EL (cell line): Measurements from ENCODE around the gene ELF5.

Experiments
- DNase-seq: peaks from one replicate; pipeline ENCODE4 v3.0.0-alpha.2; 2016

ELF5 gene

DNA sequence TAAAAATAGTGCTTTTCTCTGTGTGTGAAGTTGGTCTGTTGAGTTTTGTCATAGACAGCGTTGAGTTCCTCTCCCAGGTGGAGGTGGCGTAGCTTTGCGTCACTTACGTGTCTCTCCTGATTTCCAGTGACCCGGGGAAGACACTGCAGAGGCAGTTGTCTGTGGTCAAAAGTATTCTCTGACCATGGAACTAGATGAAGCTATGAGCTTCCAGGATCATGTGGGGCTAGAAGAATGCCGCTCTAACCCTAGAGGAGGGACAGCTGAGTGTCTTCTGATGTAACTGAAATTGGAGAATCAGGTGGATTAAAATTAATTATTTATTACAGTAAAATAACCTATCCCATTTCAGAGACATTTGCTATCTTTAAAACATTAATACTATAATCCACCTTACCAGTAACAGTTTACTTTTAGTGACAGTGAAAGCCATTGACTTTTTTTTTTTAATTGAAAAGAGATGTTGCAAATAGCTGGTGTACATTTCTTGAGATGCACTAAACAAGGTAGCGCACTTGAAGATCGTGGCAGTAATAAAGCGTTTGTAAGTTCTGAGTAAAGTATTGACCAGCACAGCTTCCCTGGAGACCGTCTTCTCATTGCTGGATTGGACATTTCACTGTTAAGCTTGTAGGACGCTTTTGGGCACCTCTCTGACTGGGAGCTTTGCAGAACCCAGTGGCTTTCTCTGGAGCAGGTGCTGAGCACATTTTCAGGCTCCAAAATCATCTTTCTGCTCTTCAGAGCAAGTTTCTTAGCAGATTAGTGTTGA is 65.2 kb downstream of the ELF5 start:
- DNase-seq: no peak

DNA sequence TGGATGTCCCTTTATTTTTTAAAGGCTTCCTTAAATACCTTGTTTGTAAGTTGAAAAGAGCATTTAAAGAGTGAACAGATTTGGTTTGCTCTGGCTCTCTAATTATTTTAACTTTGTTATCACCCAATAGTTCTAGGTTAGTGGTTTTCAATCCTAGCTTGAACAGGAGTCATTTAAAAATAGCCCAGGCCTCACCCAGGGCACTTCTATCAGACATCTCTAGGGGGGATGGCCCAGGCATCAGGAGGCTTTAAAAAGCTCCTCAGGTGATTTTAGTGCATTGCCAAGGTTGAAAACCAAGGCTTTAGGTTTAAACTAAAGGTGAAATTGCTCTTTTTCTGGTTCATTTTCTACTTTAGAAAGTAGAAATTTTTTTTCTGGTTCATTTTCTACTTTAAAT is 66.5 kb downstream of the ELF5 start:
- no peak for DNase-seq

DNA sequence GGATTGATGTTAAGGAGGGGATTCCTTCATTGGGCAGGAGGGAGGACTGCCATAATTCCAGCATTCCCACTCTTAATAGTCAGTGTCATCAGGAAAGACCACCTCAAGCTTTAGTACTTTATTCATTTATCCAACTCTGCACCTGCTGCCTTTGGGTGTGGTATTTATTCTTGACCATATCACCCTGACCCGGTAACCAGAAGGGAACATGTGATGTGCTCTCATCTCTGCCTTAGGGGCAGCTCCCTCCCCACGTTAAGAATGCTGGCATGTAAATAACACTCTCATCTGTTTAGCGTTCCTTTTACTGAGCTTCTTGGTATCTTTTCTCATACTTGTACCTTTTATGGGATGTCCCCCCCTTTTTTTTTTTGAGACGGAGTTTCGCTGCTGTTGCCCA is 67.2 kb downstream of the ELF5 start:
- DNase-seq: no peak

DNA sequence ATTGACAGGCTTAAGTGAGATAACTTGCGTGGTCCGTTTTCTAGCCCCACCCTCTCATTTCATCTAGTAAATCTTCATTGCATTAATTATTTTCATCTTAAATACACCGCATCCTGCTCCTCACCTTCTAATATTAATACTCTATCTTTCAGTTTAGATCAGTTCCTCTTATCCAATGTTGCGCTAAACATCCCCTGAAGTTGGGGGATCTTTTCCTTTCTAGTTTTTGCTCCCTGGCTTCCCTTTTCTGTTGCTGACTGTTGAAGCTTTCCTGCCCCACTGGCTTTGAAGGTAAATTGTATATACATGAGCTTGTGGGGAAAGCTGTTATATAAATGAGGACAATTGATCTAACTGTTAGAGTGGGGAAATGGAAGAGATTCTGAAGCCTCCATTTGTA is 67.6 kb downstream of the ELF5 start:
- no peak for DNase-seq

DNA sequence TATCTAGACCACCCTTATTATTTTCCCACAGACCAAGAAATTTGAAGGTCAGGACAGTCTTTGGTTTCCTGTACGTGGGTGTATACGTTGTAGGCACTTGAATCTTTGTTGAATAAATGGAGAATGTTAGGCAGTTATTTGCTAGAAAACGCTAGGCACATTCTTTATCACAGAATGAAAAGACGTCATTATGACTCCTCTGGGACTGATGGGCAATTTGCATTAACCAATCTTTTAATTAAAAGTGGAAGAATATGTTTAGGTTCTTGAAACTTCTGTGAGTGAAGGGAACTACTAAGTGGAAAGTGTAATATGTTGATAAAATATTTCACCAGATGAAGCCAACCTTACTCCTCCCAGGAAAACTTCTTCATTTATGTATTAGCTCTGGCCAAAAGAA is 69.2 kb downstream of the ELF5 start:
- no peak for DNase-seq

DNA sequence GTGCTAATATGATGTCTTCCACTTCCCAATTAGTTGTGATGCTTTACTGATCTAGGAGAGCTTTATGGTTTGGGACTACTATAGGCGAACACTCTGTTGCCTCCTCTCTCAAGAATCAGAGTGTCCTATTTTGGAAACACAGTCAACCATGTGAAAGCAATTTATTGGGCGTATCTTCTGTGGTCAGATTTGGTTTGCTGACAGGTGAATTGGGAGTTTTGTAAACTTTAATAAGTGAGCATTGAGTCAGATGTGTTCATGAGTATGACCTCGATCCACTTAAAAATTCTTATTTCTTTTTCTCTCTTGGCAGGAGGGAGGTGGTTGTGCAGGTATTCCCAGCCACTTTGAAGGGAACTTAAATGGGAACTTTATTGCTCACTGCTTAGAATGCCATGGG is 70.5 kb downstream of the ELF5 start:
- DNase-seq: no peak

DNA sequence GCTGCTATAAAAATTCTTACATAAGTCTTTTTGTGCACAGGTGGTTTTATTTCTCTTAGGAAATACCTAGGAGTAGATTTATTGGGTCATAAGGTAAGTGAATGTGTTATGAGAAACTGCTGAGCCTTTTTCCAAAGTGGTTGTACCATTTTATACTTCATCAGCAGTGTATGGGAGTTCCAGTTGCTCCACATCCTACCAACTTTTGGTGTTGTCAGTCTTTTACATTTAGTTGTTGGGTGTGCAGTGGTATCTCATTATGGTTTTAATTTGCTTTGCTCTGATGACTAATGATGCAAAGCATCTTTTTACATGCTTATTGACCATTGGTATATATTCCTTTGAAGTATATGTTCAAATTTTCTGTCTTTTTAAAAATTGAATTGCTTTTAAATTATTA is 71.8 kb downstream of the ELF5 start:
- DNase-seq: no peak

DNA sequence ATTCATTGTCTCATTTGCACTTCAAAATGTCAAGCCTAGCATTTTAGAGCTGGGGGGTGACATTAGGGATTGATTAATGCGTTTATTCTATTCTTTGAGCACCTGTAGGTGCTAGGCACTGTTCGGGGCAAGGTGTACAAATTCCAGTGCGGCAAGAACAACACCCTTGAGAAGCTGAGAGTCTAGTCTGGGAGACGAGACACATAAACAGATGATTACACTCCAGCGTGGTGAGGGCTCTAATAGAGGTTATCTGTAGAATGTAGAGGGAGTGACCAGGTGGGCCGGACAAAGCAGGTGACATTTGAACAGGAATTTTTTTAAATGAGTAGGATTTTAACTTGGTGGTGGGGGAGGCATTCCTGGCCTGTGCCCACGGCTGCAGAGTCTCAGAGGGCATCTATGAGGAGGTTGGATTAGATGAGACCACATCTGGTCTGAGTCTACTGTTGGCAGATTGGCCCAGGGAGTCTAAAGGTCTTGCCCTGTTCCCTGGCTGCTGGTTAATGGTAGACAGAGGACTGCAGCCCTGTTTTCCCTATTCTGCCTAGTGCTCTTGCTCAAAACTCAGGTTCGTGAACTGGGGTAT is 73.9 kb downstream of the ELF5 start:
- no peak for DNase-seq

DNA sequence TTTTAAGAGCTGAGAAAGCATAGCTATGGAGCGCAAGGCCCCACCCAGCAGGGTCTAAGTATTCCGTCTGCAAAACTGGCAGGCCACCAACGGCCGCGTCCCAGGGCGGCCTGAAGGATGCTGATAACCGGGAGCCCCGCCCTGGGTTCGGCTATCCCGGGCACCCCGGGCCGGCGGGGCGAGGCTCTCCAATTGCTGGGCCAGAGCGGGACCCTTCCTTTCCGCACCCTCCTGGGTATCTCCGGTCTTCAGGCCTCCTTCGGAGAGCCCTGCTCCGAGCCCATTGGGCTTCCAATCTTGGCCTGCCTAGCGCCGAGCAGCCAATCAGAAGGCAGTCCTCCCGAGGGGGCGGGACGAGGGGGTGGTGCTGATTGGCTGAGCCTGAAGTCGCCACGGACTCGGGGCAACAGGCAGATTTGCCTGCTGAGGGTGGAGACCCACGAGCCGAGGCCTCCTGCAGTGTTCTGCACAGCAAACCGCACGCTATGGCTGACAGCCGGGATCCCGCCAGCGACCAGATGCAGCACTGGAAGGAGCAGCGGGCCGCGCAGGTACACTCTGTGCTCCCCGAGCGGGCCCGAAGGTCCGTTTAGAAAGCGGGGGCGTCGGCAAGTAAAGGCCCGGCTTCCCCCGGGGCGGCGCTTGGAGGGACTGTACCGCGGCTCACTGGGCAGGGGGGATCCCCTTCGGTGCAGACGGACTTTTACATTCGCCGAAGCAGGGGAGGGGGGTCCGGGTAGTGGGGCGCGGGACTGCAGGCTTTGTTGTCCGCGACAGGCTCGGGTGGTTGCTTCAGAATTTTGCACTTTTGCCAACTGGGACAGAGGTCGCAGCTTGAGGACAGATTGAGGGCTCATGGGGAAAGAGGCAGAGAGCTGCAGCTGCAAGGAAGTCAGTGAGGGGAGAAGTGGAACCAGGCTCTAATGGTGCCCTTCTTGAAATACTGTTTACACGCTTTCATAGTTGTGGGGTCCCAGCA is 74.8 kb downstream of the ELF5 start, which contains the start of gene CAT:
Gene CAT, plus strand, starts transcription at position 406 of the 979 bp plus-strand sequence. Its CDS starts 80 bp downstream, at position 486.
- DNase-seq: peak; percentile 98

DNA sequence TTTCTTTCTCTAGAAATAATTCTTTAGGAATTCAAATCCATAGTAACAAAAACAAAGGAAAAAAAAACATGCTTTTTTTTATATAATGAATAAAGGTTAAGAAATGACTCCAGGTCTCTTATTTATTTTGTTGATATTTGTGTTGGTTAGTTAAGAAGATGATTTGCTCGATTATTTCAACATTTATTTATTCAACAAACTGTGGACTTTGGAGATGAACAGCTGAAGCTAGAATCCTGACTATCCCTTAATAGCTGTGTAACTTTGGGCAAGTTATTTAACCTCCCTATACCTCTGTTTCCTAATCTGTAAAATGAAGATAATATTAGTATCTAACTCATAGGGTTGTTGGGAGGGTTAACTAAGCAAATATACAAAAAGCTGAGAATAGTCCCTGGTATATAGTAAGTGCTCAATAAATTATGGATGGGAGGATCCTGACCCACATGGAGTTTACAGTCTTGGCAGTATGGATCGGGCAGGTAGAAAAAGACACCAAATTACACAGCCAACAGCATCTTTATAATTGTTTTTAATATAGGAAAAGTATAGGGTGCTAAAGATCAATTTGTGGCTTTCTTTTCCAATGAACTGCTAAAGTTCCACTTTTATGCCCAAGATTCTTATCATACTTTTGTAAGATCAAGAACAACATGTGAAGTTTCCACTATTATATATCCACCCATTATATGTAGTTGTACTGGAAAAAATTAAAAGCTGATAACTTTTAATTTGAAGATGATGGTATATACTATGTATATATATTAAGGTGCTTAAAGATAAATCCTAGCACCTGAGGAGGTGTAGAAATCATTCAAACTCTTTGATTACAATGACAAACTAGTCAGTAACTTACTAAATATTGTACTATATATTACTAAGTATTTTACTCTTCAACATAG is 76.1 kb downstream of the ELF5 start:
- no peak for DNase-seq

DNA sequence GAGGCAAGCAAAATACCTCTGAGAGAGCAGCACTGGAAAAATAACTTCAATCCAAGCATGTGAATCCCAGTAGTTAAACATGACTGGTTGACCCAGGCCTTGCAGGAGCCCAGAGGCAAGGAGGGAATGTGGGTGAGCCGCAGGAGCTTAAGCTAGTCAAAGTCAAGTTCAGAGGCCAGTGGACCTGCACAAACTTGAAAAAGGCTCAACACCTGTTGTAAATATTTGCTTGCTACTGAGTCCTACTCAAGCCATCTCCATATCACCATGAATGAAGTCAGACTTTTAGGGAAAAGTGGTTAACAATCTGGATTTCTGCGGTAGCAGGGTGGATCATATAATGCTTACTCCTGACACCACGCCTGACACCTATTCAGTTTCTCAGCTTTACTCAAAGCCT is 79.7 kb downstream of the ELF5 start:
- DNase-seq: no peak

DNA sequence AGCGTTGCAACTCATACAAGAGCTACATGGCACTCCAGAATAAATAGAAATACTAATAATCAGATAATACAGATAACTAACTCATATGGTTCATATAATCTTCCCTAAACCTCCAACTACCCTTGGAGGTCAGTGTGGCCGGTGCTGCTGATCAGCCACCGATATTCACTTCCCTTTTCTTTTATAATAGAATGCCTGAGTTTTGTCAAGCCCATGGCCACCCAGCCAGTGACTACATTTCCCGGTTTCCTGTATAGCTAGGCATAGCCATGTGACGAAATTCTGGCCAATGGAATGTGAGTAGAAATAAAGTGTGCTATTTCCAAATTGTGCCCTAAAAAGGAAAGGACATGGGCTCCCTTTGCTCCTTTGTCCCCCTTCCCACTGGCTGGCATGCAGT is 80.8 kb downstream of the ELF5 start:
- DNase-seq: no peak

DNA sequence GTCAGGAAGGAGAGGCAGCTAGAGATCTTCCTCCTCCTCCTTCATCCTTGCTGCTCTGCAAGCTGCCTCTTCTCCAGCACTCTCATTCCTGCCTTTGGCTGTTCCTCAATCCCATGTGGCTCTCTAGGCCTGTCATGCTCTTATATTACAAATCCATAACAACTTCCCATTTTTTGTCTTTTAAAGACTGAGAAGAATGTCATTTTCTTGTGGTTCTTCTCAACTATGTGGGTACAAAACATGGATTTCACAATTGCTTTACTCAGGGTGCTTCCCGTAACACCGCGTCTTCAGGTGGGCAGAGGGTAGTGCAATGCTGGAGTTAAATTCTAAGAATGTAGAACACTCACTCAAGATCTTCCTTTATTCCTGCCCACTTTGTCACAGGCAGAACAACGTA is 81.6 kb downstream of the ELF5 start:
- no peak for DNase-seq
